Omental fat pad (tissue), 4 donors: Measurements from ENCODE around the gene LGALSL. TPM values are rescaled to one million over a fixed set of nuclear protein-coding genes. Genes with fewer than 3 reads are reported as not detected.

ENCODE experiments used
- ATAC-seq: fragments of 150-250 bp; one replicate; pipeline ENCODE4 v1.9.1; 2016; ENCODE audit warnings: mild to moderate bottlenecking, moderate library complexity; ENCODE audit not compliant: low FRiP score
- DNase-seq: peaks from one replicate; pipeline ENCODE4 v3.0.0-alpha.2; 2019; ENCODE audit warnings: low spot score
- CTCF ChIP-seq, 3 donors: fragments of 450-650 bp; IDR thresholded peaks; one replicate each; pipeline ENCODE4 v1.5.1; 2016 to 2017; ENCODE audit warnings: antibody characterized with exemption in 3 of 3, mild to moderate bottlenecking in 3 of 3, moderate library complexity in 2 of 3
- total RNA-seq, 4 donors: library from RNA; depleted of rRNA; stranded (reverse); fragments of >200 nt; gene quantifications; one replicate each; pipeline ENCODE4 v1.1.0, GENCODE V29; 2016

LGALSL gene
- total RNA-seq, 4 donors from 2014 or later: 7.8 to 15.9 (median 9.3) TPM

GRCh38 chr2:64424416-64424987 lies 29.5 kb upstream of the LGALSL start:
- no peak for TF ChIP-seq CTCF (IDR thresholded peaks at IDR 0.05)
- ATAC-seq (no peak), DNase-seq (no peak)

- ATAC-seq (no peak), DNase-seq (no peak)
- no peak for TF ChIP-seq CTCF (IDR thresholded peaks at IDR 0.05)
Measured at GRCh38 chr2:64426183-64426952, 27.6 kb upstream of the LGALSL start.

GRCh38 chr2:64434039-64434657 lies 19.8 kb upstream of the LGALSL start:
- ATAC-seq (no peak), DNase-seq (no peak)
- TF ChIP-seq CTCF (IDR thresholded peaks at IDR 0.05): no peak

GRCh38 chr2:64437883-64438282 lies 16.1 kb upstream of the LGALSL start:
- DNase-seq (no peak), ATAC-seq (no peak)
- no peak for TF ChIP-seq CTCF (IDR thresholded peaks at IDR 0.05)

GRCh38 chr2:64439194-64439593 lies 14.8 kb upstream of the LGALSL start:
- no peak for TF ChIP-seq CTCF (IDR thresholded peaks at IDR 0.05)
- DNase-seq: no peak
- no peak for ATAC-seq

GRCh38 chr2:64440843-64441242 lies 13.1 kb upstream of the LGALSL start:
- ATAC-seq (no peak), DNase-seq (no peak)
- no peak for TF ChIP-seq CTCF (IDR thresholded peaks at IDR 0.05)
